ENCODE data around the gene RNASE8.

RNASE8 gene

DNA sequence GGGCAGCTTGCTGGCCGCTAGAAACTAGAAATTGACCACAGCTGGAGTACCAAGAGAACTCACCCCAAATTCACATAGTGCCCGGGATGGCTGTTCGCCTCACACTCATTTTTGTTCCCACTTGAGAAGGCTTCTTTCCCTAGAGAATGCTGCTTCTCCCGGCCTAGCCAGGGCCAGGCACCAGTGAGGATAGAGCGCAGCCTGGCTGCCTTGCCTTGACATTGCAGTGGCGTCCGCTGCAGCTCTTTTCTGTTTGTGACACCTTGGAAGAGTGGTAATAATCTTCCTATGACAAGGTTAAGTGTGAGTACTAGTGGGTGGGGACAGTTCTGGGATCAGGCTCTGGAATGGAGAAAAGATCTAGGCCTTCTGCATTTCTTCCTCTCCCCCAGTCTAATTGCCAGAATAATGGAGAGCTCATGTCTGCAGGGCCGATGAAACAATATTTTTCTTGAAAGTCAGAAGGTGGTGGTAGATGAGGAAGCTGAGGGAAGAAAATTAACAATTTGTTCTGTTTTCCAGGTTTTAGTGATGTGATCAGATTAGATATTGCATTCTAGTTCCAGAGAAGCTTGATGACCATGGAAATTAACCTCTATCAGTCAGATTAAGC is 46.9 kb downstream of the RNASE8 start:
- H3K9ac ChIP-seq (ENCODE audit: low read depth in 1 of 2, low read length in 2 of 2): peak overlapping the region; percentile 88 to 90
- H3K27me3 ChIP-seq (ENCODE audit: control insufficient read depth in 2 of 2, insufficient read depth in 2 of 2, low read length in 2 of 2): no peaks in the 10 kb centered on the region
- peak overlapping the region; percentile 97 to 99 for H3K27ac ChIP-seq (ENCODE audit: low read depth in 2 of 2, low read length in 2 of 2)
- H3K4me3 ChIP-seq (ENCODE audit: low read length in 2 of 2): peak overlapping the region; percentile 82 to 85
- no peaks in the 10 kb centered on the region for H3K36me3 ChIP-seq (ENCODE audit: control insufficient read depth in 2 of 2, insufficient read depth in 2 of 2, low read length in 2 of 2)
- H3K4me1 ChIP-seq (ENCODE audit: control insufficient read depth in 2 of 2, insufficient read depth in 2 of 2, low read length in 2 of 2): peaks cover 45 to 60% of the 10 kb centered on the region in 2 donors
- no peaks in the 10 kb centered on the region for H3K9me3 ChIP-seq (ENCODE audit: control insufficient read depth in 2 of 2, low read length in 2 of 2)

DNA sequence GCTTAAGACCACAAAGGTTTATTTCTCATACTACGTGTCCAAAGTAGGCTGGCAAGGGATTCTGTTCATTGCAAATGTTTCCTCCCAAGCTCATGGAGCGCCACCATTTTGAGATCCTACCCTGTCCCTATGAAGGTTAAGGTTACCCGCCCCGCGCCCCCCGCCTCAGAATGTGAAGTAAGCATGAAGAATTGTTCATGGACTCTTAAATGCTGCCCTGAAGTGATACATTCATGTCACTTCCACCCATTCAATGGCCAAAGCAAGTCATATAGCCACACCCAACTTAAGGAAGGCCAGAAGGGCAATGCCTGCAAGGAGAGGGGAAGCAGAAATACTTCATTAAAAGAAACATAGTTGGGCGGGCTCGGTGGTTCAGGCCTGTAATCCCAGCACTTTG is 47.5 kb downstream of the RNASE8 start:
- H3K4me1 ChIP-seq (ENCODE audit: control insufficient read depth in 2 of 2, insufficient read depth in 2 of 2, low read length in 2 of 2): peaks cover 43 to 54% of the 10 kb centered on the region in 2 donors
- H3K27ac ChIP-seq (ENCODE audit: low read depth in 2 of 2, low read length in 2 of 2): peak overlapping the region; percentile 97 to 99
- H3K27me3 ChIP-seq (ENCODE audit: control insufficient read depth in 2 of 2, insufficient read depth in 2 of 2, low read length in 2 of 2): no peaks in the 10 kb centered on the region
- no peaks in the 10 kb centered on the region for H3K9me3 ChIP-seq (ENCODE audit: control insufficient read depth in 2 of 2, low read length in 2 of 2)
- peak overlapping the region; percentile 82 to 85 for H3K4me3 ChIP-seq (ENCODE audit: low read length in 2 of 2)
- H3K36me3 ChIP-seq (ENCODE audit: control insufficient read depth in 2 of 2, insufficient read depth in 2 of 2, low read length in 2 of 2): no peaks in the 10 kb centered on the region
- peak overlapping the region; percentile 49 to 90 for H3K9ac ChIP-seq (ENCODE audit: low read depth in 1 of 2, low read length in 2 of 2)

DNA sequence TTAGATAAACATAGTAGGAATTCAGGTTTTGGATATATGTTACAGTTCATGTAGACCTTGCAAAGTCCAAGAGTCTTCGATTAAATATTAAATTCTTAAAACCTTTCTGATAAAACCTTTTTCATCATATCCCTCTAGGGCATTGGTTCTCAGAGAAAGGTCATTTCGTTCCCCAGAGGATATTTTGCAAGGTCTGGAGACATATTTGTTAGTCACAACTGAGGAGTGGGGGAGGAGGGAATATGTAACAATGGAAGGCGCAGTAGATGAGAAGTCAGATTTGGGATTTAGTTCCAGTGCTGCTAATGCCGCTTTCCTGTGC is 48.5 kb downstream of the RNASE8 start:
- Histone ChIP-seq H3K27me3 (ENCODE audit: control insufficient read depth in 2 of 2, insufficient read depth in 2 of 2, low read length in 2 of 2) (no peaks in the 10 kb centered on the region), H3K4me3 (ENCODE audit: low read length in 2 of 2) (no peak overlapping the region), H3K9me3 (ENCODE audit: control insufficient read depth in 2 of 2, low read length in 2 of 2) (no peaks in the 10 kb centered on the region), H3K36me3 (ENCODE audit: control insufficient read depth in 2 of 2, insufficient read depth in 2 of 2, low read length in 2 of 2) (no peaks in the 10 kb centered on the region), H3K27ac (ENCODE audit: low read depth in 2 of 2, low read length in 2 of 2) (peak overlapping the region in 1 of 2 donors; percentile 18), H3K9ac (ENCODE audit: low read depth in 1 of 2, low read length in 2 of 2) (no peak overlapping the region), H3K4me1 (ENCODE audit: control insufficient read depth in 2 of 2, insufficient read depth in 2 of 2, low read length in 2 of 2) (peaks cover 43 to 44% of the 10 kb centered on the region in 2 donors)

DNA sequence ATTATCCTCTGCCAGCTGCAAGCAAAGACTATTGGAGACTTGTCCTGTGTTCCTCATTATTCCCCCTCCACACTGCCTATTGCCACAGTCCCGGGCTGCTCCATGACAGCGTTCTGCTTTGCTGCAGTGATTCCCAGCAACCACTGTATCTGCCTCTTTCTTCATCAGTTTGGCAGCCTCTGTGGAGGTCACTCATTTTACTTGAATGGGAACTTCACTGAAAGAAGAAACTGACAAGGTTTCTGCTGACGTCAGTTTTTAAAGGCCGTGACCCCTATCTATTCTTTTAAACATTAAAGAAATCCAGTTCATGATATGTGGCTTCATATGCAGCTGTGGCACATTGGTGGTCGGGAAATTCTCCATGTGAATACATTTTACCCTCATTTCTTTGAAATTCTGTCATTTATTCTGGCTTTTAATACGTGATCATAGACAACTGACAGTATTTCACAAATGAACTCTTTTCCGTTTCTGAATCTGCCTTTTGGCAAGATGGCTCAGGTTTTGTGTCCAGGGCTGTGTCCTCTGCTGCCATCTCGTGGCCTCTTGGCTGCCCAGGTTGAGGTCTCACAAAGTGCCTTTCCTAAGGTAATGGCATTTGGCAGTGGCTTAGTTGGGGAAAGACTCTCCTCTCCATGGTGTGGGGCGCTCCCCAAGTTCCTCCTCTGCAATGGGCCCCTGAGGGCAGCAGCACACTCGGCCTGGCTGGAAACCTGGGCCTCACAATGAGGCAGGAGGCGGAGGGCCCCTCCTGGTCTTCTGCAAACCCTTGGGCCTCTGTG is 49.1 kb downstream of the RNASE8 start:
- H3K4me1 ChIP-seq (ENCODE audit: control insufficient read depth in 2 of 2, insufficient read depth in 2 of 2, low read length in 2 of 2): peaks cover 39 to 42% of the 10 kb centered on the region in 2 donors
- peak overlapping the region in 1 of 2 donors; percentile 55 for H3K4me3 ChIP-seq (ENCODE audit: low read length in 2 of 2)

DNA sequence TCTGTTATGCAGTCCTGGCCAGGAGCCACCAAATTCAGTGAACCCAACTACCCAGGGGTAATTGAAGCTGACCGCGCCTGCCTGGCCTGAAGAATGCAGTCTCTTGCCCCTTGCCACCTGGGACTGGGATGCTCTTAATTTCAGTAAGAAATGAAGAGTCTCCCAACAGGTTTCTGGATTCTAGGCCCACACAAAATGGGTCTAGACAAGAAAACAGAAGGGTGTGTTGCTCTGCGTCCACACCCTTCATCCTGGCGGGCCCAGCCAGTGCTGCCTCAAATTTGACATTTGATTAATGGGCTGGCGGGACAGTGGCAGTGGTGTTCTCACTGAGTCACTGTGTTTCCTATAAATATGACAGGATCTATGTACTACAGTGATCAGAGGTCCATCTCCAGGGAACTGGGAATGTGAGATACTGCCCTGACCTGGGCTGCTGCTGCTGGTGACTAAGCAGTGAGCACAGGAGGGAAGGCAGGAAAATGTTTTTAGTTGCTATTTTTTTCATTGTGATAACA is 49.7 kb downstream of the RNASE8 start:
- H3K27ac ChIP-seq (ENCODE audit: low read depth in 2 of 2, low read length in 2 of 2): peak overlapping the region; percentile 6 to 33
- H3K36me3 ChIP-seq (ENCODE audit: control insufficient read depth in 2 of 2, insufficient read depth in 2 of 2, low read length in 2 of 2): no peaks in the 10 kb centered on the region
- no peak overlapping the region for H3K4me3 ChIP-seq (ENCODE audit: low read length in 2 of 2)
- H3K9me3 ChIP-seq (ENCODE audit: control insufficient read depth in 2 of 2, low read length in 2 of 2): no peaks in the 10 kb centered on the region
- no peak overlapping the region for H3K9ac ChIP-seq (ENCODE audit: low read depth in 1 of 2, low read length in 2 of 2)
- peaks cover 32 to 38% of the 10 kb centered on the region in 2 donors for H3K4me1 ChIP-seq (ENCODE audit: control insufficient read depth in 2 of 2, insufficient read depth in 2 of 2, low read length in 2 of 2)
- no peaks in the 10 kb centered on the region for H3K27me3 ChIP-seq (ENCODE audit: control insufficient read depth in 2 of 2, insufficient read depth in 2 of 2, low read length in 2 of 2)

More for the DNA sequence above, 49.1 kb downstream of the RNASE8 start:
- no peaks in the 10 kb centered on the region for H3K27me3 ChIP-seq (ENCODE audit: control insufficient read depth in 2 of 2, insufficient read depth in 2 of 2, low read length in 2 of 2)
- H3K36me3 ChIP-seq (ENCODE audit: control insufficient read depth in 2 of 2, insufficient read depth in 2 of 2, low read length in 2 of 2): no peaks in the 10 kb centered on the region
- H3K9ac ChIP-seq (ENCODE audit: low read depth in 1 of 2, low read length in 2 of 2): peak overlapping the region in 1 of 2 donors; percentile 26
- peak overlapping the region; percentile 6 to 33 for H3K27ac ChIP-seq (ENCODE audit: low read depth in 2 of 2, low read length in 2 of 2)
- H3K9me3 ChIP-seq (ENCODE audit: control insufficient read depth in 2 of 2, low read length in 2 of 2): no peaks in the 10 kb centered on the region

Data from mucosa of rectum (tissue), 2 donors.